Activated T-cell treated with anti-CD3 and anti-CD28 coated beads, Interleukin-2, amount 50 U/mL, for 24 hours (primary cell): Measurements from ENCODE around the gene MAGI1.

Experiments used
- DNase-seq: peaks from one replicate; pipeline ENCODE4 v3.0.0-alpha.2; 2020
- H3K27ac Mint-ChIP-seq: 2 replicates; pipeline ENCODE4 v1.8.0; 2020; ENCODE audit warnings: mild to moderate bottlenecking, mixed read lengths
- H3K27me3 Mint-ChIP-seq: 2 replicates; pipeline ENCODE4 v1.8.0; 2020; ENCODE audit warnings: mixed read lengths
- H3K36me3 Mint-ChIP-seq: 2 replicates; pipeline ENCODE4 v1.8.0; 2020; ENCODE audit warnings: low read depth, mixed read lengths
- H3K4me1 Mint-ChIP-seq: 2 replicates; pipeline ENCODE4 v1.8.0; 2020; ENCODE audit warnings: low read depth, mixed read lengths
- H3K4me3 Mint-ChIP-seq: 2 replicates; pipeline ENCODE4 v1.8.0; 2020; ENCODE audit warnings: mild to moderate bottlenecking, moderate library complexity, mixed read lengths
- H3K9me3 Mint-ChIP-seq: 2 replicates; pipeline ENCODE4 v1.8.0; 2020; ENCODE audit warnings: mixed read lengths

The MAGI1 gene

GRCh38 chr3:65396078-65396477 is 642.6 kb downstream of the MAGI1 start:
- Mint-ChIP-seq H3K4me1 (no peaks in the 10 kb centered on the region), H3K27ac (no peak overlapping the region), H3K36me3 (no peaks in the 10 kb centered on the region), H3K27me3 (no peaks in the 10 kb centered on the region), H3K9me3 (peaks cover 5% of the 10 kb centered on the region), H3K4me3 (no peak overlapping the region)
- no peak for DNase-seq

GRCh38 chr3:65391068-65391467 is 647.6 kb downstream of the MAGI1 start:
- Mint-ChIP-seq H3K9me3 (peaks cover 3% of the 10 kb centered on the region), H3K27ac (no peak overlapping the region), H3K4me1 (no peaks in the 10 kb centered on the region), H3K27me3 (no peaks in the 10 kb centered on the region), H3K36me3 (no peaks in the 10 kb centered on the region), H3K4me3 (no peak overlapping the region)
- DNase-seq, result no peak

DNA sequence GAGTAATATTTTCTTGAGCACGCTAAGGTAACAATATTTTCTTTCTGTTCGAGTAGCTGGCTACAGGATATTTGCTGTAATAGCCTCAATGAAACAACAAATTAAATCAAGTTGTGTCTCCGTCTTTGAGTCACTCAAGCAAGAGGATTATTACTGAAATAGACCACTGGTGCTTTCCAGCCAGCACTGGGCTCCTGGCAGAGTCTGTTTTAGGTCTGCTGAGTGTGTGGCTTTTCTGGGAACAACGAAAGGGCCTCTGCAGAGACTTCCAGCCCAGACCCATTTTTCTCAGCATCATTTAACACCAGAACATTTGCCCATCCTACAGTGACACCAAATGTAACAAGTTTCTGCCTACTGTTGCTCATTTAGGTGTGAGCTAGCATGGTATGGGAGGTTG is 652.9 kb downstream of the MAGI1 start:
- Mint-ChIP-seq H3K36me3 (no peaks in the 10 kb centered on the region), H3K27ac (no peak overlapping the region), H3K4me1 (no peaks in the 10 kb centered on the region), H3K27me3 (no peaks in the 10 kb centered on the region), H3K9me3 (peaks cover 9% of the 10 kb centered on the region), H3K4me3 (no peak overlapping the region)
- DNase-seq, result no peak

- no peak for DNase-seq
- H3K4me1 Mint-ChIP-seq, result no peaks in the 10 kb centered on the region
- no peak overlapping the region for H3K4me3 Mint-ChIP-seq
- H3K36me3 Mint-ChIP-seq, result no peaks in the 10 kb centered on the region
- no peaks in the 10 kb centered on the region for H3K27me3 Mint-ChIP-seq
- H3K9me3 Mint-ChIP-seq, result peaks cover 9% of the 10 kb centered on the region
- no peak overlapping the region for H3K27ac Mint-ChIP-seq
Measured at GRCh38 chr3:65381496-65382010, 657.2 kb downstream of the MAGI1 start.

- DNase-seq, result no peak
- Mint-ChIP-seq H3K27ac (no peak overlapping the region), H3K36me3 (no peaks in the 10 kb centered on the region), H3K9me3 (peaks cover 9% of the 10 kb centered on the region), H3K27me3 (no peaks in the 10 kb centered on the region), H3K4me1 (no peaks in the 10 kb centered on the region), H3K4me3 (no peak overlapping the region)
Measured at GRCh38 chr3:65379223-65379622, 659.5 kb downstream of the MAGI1 start.

DNA sequence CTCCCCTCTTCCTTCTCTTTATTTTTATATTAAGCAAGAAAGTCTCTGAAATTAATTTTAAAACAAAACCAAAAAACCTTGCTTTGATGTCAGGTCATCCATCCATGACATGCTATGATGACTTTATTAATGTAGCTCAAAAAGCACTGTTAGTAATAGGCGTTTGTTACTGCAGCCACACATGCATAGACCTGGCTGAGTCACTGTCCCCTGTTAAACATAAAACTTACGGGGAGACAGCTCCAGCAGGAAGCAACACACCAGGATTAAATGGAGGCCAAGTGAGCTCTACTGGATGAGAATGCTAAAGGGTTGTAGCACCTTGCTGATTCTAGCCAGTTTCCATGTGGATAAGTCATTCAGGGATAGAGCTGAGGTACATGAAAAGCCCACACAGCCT is 661.1 kb downstream of the MAGI1 start:
- Mint-ChIP-seq H3K27ac (no peak overlapping the region), H3K27me3 (no peaks in the 10 kb centered on the region), H3K4me1 (no peaks in the 10 kb centered on the region), H3K4me3 (no peak overlapping the region), H3K9me3 (no peaks in the 10 kb centered on the region), H3K36me3 (no peaks in the 10 kb centered on the region)
- DNase-seq, result no peak

GRCh38 chr3:65376426-65376825 is 662.3 kb downstream of the MAGI1 start:
- Mint-ChIP-seq H3K27me3 (no peaks in the 10 kb centered on the region), H3K9me3 (no peaks in the 10 kb centered on the region), H3K4me3 (no peak overlapping the region), H3K36me3 (no peaks in the 10 kb centered on the region), H3K4me1 (no peaks in the 10 kb centered on the region), H3K27ac (no peak overlapping the region)
- no peak for DNase-seq

- H3K27me3 Mint-ChIP-seq, result no peaks in the 10 kb centered on the region
- no peak overlapping the region for H3K27ac Mint-ChIP-seq
- H3K36me3 Mint-ChIP-seq, result no peaks in the 10 kb centered on the region
- peaks cover 5% of the 10 kb centered on the region for H3K9me3 Mint-ChIP-seq
- DNase-seq, result no peak
- no peaks in the 10 kb centered on the region for H3K4me1 Mint-ChIP-seq
- H3K4me3 Mint-ChIP-seq, result no peak overlapping the region
Measured at GRCh38 chr3:65371053-65371452, 667.7 kb downstream of the MAGI1 start.

GRCh38 chr3:65368866-65369265 is 669.9 kb downstream of the MAGI1 start:
- Mint-ChIP-seq H3K27ac (no peak overlapping the region), H3K36me3 (no peaks in the 10 kb centered on the region), H3K4me1 (no peaks in the 10 kb centered on the region), H3K27me3 (no peaks in the 10 kb centered on the region), H3K9me3 (peaks cover 5% of the 10 kb centered on the region), H3K4me3 (no peak overlapping the region)
- DNase-seq, result no peak

- no peak for DNase-seq
- no peak overlapping the region for H3K27ac Mint-ChIP-seq
- no peaks in the 10 kb centered on the region for H3K36me3 Mint-ChIP-seq
- peaks cover 2% of the 10 kb centered on the region for H3K27me3 Mint-ChIP-seq
- H3K9me3 Mint-ChIP-seq, result no peaks in the 10 kb centered on the region
- H3K4me3 Mint-ChIP-seq, result no peak overlapping the region
- no peaks in the 10 kb centered on the region for H3K4me1 Mint-ChIP-seq
Measured at GRCh38 chr3:65362688-65363087, 676.0 kb downstream of the MAGI1 start.

DNA sequence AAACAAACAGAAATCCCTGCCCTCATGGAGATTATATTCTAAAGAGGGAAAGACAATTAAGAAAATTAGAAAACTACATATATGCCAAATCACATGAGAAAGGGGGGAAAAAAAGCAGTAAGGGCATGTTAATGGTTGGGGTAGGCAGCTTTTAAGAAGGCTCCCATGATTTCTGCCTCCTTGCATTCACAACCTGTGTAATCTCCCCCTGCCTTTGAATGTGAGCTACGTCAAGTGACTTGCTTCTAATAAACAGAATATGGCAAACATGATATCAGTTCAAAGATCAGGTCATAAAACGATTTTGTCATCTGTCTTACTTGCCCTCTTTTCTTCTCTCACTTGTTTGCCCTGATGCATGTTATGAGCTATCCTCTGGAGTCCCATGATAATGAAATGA is 677.3 kb downstream of the MAGI1 start:
- no peak overlapping the region for H3K4me3 Mint-ChIP-seq

DNA sequence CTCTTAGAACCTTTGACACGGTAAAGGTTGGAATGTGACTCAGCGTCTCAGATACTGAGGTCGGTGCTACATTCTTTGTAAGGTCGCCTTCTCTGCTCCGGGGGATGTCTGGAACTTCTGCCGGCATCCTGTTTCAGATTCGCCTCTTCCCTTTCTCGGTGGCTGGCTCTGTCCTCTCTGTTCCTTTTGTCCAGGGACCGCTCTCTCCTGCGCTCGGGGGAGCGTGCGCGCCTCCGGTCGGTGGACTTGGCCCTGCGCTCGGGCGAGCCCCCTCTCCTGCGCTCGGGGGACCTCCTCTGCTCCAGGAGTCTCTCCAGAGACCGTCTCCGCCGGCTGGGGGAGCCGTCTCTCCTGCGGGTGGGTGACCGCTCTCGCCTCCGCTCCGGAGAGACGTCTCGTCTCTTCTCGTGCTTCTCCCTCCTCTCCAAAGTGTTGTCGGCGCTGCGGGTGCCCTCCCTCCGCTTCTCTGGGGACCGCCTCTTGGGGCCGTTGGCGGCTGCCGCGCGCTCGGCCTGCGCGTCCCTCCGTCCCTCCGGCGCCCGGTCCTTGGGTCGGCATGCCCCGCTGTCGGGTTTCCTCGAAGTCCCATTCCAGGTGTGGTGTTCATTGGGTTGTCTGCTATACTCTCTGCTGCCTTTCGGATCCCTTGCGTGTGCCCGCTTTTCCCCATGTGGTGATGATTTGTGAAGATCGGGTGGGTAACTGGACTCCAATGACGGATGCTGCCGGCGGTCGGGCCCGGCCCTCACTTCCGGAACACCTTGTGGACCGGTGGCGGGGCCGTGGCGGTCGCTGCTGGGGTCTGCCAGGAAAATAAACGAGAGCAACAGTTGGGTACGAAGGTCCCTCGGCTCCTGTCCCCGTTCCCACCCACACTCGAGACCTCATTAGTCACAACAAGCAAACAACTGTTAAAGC is 682.1 kb downstream of the MAGI1 start:
- no peaks in the 10 kb centered on the region for H3K36me3 Mint-ChIP-seq
- H3K27me3 Mint-ChIP-seq, result peaks cover 31% of the 10 kb centered on the region
- no peak overlapping the region for H3K27ac Mint-ChIP-seq
- no peak overlapping the region for H3K4me3 Mint-ChIP-seq
- H3K9me3 Mint-ChIP-seq, result peaks cover 4% of the 10 kb centered on the region
- H3K4me1 Mint-ChIP-seq, result no peaks in the 10 kb centered on the region
- no peak for DNase-seq

More for the DNA sequence above, 677.3 kb downstream of the MAGI1 start:
- DNase-seq, result no peak
- H3K9me3 Mint-ChIP-seq, result no peaks in the 10 kb centered on the region
- peaks cover 13% of the 10 kb centered on the region for H3K27me3 Mint-ChIP-seq
- no peaks in the 10 kb centered on the region for H3K4me1 Mint-ChIP-seq
- H3K27ac Mint-ChIP-seq, result no peak overlapping the region
- no peaks in the 10 kb centered on the region for H3K36me3 Mint-ChIP-seq

- DNase-seq, result no peak
- H3K4me3 Mint-ChIP-seq, result no peak overlapping the region
- H3K36me3 Mint-ChIP-seq, result no peaks in the 10 kb centered on the region
- no peak overlapping the region for H3K27ac Mint-ChIP-seq
- H3K27me3 Mint-ChIP-seq, result peaks cover 31% of the 10 kb centered on the region
- no peaks in the 10 kb centered on the region for H3K4me1 Mint-ChIP-seq
- peaks cover 4% of the 10 kb centered on the region for H3K9me3 Mint-ChIP-seq
Measured at GRCh38 chr3:65354880-65355279, 683.8 kb downstream of the MAGI1 start.

GRCh38 chr3:65352951-65353350 is 685.8 kb downstream of the MAGI1 start:
- Mint-ChIP-seq H3K9me3 (peaks cover 4% of the 10 kb centered on the region), H3K27ac (no peak overlapping the region), H3K27me3 (peaks cover 31% of the 10 kb centered on the region), H3K4me1 (no peaks in the 10 kb centered on the region), H3K4me3 (no peak overlapping the region), H3K36me3 (no peaks in the 10 kb centered on the region)
- DNase-seq, result no peak

DNA sequence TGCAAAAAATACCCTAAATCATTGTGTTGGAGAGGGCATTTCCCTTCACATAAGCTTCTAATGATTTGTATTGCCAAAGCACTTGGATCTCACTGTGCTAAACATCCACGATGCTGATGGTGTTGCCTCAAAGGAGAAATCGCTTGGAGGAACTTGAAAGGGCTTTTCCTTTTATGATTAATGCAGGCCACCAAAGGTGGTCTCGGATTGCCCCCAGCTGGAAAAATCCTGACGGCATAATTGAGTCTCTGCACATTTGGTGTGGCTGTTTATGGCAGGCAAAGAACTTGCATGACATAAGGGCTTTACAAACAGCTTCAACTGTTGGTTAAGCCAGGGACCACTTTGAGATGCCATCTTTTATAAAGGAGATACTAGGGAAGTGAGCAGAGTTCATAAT is 687.0 kb downstream of the MAGI1 start:
- H3K4me3 Mint-ChIP-seq, result no peak overlapping the region
- DNase-seq, result no peak
- H3K27ac Mint-ChIP-seq, result no peak overlapping the region
- peaks cover 22% of the 10 kb centered on the region for H3K27me3 Mint-ChIP-seq
- no peaks in the 10 kb centered on the region for H3K4me1 Mint-ChIP-seq
- H3K36me3 Mint-ChIP-seq, result no peaks in the 10 kb centered on the region
- peaks cover 4% of the 10 kb centered on the region for H3K9me3 Mint-ChIP-seq
